NCI-H345 treated with DMSO at 0.1 percent for 48 hours (cell line): Measurements from ENCODE around the gene CCDC107.
"Not testable (repeated sequence)": the region's sequence is repeated elsewhere in the genome, so short reads cannot be mapped to it uniquely, and the experiment has no call there.

Source experiments
- DNase-seq: peaks from one replicate; lab custom pipeline; 2025; ENCODE audit not compliant: unreplicated experiment; lab: John Stamatoyannopoulos, UW

The CCDC107 gene, protein sequence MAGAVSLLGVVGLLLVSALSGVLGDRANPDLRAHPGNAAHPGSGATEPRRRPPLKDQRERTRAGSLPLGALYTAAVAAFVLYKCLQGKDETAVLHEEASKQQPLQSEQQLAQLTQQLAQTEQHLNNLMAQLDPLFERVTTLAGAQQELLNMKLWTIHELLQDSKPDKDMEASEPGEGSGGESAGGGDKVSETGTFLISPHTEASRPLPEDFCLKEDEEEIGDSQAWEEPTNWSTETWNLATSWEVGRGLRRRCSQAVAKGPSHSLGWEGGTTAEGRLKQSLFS

DNA sequence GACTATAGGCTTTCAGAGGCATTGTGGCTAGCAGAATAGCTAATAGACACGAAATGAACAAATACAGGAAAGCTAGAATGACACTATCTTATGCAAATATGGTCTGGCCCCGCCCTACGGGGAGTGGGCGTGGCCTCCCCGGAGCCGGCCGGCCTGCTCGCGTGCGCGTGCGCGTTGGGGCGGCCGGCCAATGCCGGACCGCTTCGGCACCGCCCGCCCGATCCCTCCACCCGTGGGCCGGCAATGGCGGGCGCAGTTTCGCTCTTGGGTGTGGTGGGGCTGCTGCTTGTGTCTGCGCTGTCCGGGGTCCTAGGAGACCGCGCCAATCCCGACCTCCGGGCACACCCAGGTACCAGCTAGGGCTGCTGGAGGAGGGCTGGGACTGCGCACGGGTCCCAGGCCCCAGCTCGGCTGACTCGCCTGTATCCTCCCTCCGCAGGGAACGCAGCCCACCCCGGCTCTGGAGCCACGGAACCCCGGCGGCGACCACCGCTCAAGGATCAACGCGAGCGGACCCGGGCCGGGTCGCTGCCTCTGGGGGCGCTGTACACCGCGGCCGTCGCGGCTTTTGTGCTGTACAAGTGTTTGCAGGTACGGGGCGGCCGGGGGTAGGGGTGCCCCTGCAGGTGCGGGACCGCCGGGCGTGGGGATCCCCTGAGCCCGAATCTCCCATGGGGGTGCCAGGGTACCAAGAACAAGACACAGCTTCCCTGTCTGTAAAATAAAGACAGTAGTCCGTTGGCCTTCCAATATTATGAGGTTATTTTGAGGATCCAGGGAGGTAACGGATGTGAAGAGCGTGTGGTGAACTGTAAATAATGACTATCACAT lies at the start of gene CCDC107:
Gene CCDC107 (plus strand): TSS at position 156 of the 831 bp plus-strand sequence. CDS start 88 bp downstream, at position 244.
- peak; percentile 70 for DNase-seq

GRCh38 chr9:35609001-35609819 lies 48.9 kb upstream of the CCDC107 start:
- no peak for DNase-seq

DNA sequence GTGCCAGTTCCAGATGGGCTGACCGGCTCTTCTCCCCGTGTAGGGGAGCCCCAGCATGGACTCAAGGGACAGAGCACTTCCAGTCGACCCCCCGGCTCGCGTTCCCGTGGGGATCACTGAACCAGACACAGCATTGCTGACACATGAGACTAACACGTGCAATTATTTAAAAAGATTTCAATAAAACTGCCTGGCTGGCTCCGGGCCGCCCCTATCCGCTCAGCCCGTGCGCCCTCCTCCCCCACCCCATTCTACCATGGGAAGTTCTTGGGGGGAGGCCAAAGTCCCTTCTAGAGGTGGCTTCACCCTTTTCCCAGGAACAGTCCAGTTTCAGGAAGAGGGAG lies 48.3 kb upstream of the CCDC107 start:
- DNase-seq, result no peak

- DNase-seq, result no peak
Observed at GRCh38 chr9:35611230-35611797, 46.8 kb upstream of the CCDC107 start.

DNA sequence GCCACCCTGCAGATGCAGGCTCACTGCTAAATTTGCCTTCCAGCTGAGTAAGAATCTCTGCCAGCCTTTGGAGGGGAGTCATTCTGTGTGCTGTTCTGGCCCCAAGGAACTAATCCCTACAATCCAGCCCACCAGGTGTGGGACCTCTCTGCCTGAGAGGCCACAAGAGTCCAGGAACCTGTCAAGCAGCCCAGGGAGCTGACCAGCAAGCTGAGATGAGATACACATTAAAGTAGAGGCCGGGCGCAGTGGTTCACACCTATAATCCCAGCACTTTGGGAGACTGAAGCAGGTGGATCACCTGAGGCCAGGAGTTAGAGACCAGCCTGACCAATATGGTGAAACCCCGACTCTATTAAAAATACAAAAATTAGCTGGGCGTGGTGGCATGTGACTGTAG lies 46.0 kb upstream of the CCDC107 start:
- not testable (repeated sequence) for DNase-seq

DNA sequence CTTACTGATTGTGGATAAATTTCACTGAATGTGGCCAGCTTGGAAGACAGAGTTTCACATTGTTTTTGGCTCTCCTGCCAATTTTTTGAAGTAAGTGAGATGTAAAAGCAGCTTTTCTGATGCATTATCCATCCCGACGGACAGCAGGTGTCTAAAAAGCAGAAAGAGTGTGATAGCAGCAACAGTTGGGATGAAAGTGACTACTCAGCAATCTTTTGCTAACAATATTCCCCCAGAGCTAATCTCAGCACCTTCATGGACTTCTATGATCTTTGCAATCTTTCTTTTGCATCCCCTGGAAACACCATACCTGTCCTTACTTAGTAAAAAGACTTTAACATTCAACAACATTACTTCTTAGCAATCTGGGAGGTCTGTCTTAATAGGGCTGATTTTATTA lies 45.2 kb upstream of the CCDC107 start:
- DNase-seq, result no peak

GRCh38 chr9:35615981-35616680 lies 42.0 kb upstream of the CCDC107 start:
- no peak for DNase-seq

DNA sequence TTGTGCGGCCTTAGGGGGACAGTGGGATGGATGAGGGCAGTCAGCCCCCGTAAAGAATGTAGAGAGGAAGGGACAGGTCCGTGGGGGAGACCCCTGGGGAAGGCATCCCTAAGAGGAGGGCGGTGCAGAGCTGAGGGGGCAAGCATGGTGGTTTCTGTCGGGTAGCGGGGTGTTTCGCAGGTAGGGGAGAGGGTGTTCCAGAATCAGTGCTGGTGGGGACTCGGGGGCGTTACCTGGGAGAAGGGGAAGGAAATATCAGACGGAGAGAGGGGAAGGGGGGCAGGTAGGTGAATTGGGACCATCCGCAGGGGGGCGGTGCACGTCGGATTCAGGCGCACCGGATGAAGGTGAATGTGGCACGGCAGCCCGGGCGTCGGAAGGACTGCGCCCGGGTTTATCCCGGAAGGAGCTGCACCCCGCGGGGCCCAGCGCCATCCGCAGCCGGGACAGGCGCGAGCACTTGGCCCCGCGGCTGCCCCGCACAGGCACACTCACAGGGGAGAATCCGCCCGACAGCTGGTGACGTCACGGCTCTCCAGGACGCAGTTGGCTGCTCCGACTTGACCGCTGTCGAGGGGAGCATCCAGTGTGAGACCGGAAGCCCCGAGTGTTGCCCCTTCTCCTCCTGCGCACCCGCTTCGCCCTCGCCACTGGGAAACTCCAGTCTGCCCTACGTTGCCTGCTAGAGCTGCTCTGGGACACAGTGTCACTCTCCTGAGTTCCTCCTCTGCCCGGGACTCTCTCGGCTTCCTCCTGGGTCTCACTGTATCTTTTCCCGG lies 41.2 kb upstream of the CCDC107 start:
- DNase-seq, result peak; percentile 17

- no peak for DNase-seq
Observed at GRCh38 chr9:35617548-35617947, 40.5 kb upstream of the CCDC107 start.

GRCh38 chr9:35618325-35618727 lies 39.8 kb upstream of the CCDC107 start, which contains the start of gene CD72:
TSS of gene CD72 (minus strand) at chr9:35618413. CDS start at chr9:35618303, 110 bp downstream.
- DNase-seq, result no peak

- no peak for DNase-seq
Observed at GRCh38 chr9:35618854-35619799, 39.0 kb upstream of the CCDC107 start.

DNA sequence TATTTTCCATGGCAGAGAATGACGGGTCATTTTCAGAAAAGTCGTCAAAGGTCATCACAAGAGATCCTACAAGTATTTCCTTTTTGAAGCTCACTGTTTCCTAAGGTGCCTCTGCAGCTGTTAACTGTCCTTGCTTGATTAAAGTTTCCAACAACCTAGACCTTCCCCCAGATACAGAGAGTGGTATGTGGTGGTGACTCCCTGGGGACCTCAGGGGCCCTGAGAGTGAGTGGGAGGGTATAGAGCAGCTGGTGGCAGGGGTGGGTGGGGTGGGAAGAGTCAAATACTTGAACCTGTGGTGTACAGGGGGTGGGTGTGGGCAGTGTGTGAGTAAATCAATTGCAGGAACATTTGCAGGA lies 38.3 kb upstream of the CCDC107 start:
- no peak for DNase-seq

DNA sequence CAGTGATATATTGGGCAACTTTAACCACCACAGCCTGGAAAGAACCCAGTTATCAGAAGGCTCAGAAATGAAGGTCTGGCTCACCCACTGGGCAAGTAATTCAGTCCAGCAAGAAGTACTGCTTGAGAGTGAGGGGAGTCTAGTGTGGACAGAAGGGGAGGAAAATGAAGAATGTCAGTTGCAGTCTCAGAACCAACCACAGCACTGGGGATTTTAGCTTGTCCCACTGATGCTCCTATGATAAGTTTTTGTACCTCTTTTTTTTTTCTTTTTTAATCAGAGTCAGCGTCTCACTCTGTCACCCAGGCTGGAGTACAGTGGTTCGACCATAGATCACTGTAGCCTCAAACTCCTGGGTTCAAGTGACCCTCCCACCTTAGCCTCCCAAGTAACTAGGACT lies 30.5 kb upstream of the CCDC107 start:
- no peak for DNase-seq

DNA sequence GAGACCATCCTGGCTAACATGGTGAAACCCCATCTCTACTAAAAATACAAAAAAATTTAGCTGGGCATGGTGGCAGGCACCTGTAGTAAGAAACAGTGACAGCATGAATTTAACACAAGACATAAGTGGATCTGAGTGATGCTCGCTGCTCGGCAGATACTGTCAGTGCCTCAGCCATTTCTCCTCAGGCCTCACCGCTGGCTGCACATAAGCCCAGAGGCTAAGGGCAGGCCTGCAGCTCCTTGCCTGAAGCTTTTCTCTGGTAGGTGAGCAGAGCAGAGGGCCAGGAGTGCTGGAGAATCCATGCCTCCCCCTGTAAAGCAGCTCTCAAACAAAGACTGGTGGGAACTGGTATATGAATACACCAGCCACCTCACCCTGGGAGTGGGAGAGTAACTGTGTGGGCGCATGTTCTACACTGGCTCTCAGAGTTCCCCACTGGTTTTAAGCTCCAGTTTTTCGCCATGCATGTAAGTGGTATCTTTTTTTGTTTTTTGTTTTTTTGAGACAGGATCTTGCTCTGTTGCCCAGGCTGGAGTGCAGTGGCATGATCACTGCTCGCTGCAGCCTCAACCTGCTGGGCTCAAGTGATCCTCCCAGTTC lies 29.6 kb upstream of the CCDC107 start:
- DNase-seq, result no peak

- DNase-seq, result no peak
Observed at GRCh38 chr9:35629597-35629996, 28.5 kb upstream of the CCDC107 start.

DNA sequence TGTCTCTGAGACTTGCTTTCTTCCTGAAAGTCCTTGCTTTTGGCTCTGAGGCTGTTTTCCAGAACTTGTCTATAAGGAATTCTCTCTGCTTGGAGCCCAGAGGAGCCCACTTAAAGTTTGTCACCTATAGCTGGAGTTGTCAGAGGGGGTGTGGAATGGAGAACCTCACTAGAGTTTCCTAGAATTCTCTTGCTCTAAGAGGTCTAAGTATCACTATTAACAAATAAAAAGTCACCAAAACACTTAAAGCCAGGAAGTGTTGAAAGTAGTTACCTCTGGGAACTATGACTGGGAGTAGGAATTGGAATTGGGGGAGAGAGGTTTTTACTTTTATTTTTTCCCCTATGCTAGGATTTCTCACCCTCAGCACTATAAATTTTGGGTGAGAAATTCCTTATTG lies 22.4 kb upstream of the CCDC107 start:
- DNase-seq, result no peak

- DNase-seq, result no peak
Observed at GRCh38 chr9:35636135-35636876, 21.8 kb upstream of the CCDC107 start.

DNA sequence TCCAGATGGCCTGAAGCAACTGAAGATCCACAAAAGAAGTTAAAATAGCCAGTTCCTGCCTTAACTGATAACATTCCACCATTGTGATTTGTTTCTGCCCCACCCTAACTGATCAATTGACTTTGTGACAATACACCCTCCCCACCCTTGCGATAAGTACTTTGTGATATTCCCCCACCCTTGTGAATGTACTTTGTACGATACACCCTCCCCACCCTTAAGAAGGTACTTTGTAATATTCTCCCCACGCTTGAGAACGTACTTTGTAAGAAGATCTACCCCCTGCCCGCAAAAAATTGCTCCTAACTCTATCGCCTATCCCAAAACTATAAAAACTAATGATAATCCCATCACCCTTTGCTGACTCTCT lies 21.2 kb upstream of the CCDC107 start:
- DNase-seq, result not testable (repeated sequence)
